NCI-H1694 (cell line): ENCODE data around the gene DCAF15.
A peak's percentile ranks its signal among the peaks of the same experiment; 100 is the strongest.

Source experiments
- DNase-seq: peaks from one replicate; lab custom pipeline; 2025; lab: John Stamatoyannopoulos, UW

Gene DCAF15

GRCh38 chr19:13995017-13995728 is 42.9 kb downstream of the DCAF15 start:
- DNase-seq, result peak; percentile 42

DNA sequence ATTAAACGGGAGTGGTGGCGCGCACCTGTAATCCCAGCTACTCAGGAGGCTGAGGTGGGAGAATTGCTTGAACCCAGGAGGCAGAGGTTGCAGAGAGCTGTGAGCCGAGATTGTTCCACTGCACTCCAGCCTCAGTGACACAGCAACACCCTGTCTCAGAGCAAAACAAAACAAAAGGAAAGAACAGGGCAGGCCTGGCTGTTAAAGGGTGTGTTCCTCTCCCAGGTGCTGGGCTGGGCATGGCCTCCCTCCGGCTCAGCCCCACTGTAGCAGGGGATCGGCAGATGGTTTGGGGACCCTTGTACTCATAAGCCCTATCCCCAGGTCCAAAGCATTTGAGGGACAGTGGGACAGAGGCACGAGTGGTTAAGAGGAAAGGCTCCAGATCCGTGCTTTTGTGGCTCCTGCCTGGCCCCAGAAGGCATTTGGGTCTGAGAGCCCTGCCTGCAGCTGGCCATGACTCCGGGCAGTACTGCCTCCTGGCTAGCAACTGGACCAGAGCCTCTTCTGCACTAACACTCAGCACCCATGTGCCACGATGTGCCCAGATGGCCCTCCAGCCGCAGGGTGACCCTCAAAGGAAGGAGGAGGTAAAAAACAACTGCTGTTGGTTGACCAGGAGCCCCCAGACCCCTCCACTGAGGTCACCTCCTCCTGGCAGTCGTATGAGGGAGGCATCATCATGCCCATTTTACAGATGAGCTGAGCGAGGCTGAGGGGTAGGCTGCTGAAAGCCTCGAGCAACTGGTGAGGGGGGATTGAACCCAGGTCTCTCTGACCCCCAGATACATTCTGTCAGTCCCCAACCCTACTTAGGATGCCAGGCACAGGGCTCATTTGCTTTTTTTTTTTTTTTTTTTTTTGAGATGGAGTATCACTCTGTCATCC is 43.8 kb downstream of the DCAF15 start:
- no peak for DNase-seq

DNA sequence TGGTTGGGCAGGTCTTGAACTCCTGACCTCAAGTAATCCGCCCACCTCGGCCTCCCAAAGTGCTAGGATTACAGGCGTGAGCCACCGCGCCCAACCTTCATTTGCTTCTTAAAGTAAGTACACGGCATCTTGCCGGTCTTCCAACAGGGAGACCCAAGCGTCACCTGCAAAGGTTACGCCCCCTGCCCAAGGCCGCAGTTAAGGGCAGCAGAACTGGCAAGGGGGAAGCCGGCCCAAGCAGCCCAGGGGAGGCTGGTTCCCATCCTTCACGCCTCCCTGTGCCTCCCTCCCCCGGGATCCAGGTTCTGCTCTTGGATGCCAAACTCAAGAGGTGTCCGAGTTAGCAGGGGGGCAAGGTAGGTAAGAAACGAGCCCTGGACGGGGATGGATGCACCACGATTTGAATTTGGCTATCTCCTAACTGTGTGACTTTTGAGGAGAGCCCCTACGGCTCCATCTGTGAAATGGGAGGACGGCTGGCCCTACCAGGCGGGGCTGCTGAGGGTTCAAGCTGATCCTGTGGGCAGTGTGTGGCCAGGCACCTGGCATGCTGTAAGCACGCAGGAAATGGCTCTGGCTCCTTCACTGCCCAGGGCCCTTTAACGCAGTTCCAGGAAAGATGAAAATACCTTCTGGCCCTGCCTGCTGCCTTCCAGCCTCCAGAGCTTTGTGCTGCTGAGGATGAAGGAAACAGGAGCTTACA is 44.8 kb downstream of the DCAF15 start:
- DNase-seq, result no peak

GRCh38 chr19:13997631-13997962 is 45.3 kb downstream of the DCAF15 start:
- no peak for DNase-seq

GRCh38 chr19:13998426-13998825 is 46.1 kb downstream of the DCAF15 start:
- no peak for DNase-seq

DNA sequence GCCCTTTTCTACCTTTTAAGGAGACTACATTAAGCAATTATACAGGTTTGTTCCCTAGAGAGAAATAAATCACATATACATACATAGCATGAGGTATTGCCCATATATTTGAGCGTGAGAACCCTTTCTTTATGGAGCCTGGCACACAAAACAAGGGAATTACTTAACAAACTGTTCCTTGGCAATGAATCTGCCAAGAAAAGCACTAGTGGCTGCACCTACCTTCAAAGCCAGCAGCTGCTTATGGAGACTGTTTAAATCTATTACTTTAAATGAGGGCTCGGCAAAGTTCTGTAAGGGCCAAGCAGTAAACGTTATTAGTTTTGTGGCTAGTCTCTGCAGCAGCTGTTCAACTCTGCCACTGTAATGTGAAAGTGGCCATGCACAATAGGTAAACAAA is 46.8 kb downstream of the DCAF15 start:
- DNase-seq, result no peak

DNA sequence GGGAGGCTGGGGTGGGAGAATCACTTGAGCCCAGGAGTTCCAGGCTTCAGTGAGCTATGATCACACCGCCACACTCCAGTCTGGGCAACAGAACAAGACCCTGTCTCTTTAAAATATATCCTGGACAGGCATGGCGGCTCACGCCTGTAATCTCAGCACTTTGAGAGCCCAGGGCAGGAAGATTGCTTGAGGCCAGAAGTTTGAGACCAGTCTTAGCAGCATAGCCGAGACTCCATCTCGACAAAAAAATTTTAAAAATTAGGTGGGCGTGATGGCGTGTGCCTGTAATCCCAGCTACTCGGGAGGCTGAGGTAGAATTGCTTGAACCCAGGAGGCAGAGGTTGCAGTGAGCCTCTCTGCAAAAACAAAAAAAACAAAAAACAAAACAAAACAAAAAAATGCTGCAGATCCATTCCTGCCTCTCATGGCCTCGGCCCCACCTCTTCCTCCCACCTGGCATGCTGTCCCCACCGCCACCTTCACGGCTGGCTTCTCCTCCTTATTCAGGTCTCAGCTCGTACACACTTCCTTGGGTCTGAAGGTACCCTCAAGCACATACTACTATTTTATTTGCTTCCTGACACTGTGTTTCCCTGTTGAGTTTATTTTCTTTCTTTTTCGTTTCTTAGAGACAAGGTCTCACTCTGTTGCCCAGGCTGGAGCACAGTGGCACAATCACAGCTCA is 48.5 kb downstream of the DCAF15 start:
- DNase-seq, result no peak

DNA sequence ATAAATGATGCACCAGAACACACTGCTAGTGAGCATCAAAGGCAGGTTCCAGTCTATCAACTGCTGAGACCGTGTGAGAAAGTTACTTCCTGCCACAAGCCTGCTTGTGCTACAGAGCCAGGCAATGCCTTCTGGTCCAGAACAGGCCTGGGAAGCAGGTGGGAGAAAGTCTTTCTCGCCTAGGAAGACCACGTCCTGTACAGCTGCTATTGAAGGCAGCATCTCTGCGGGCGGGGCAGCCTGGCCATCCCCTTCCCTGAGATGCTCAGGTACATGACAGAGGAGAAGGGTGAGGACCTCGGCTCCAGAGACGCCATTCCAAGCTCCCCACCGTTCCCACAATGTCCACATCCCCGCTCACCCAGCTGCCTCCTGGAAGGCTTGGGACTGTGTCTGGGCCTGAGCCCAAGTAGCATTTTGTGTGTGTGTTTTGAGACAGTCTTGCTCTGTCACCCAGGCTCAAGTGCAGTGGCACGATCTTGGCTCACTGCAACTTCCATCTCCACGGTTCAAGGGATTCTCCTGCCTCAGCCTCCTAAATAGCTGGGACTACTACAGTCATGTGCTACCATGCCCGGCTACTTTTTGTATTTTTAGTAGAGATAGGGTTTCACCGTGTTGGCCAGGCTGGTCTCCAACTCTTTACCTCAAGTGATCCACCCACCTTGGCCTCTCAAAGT is 50.4 kb downstream of the DCAF15 start:
- DNase-seq, result no peak

DNA sequence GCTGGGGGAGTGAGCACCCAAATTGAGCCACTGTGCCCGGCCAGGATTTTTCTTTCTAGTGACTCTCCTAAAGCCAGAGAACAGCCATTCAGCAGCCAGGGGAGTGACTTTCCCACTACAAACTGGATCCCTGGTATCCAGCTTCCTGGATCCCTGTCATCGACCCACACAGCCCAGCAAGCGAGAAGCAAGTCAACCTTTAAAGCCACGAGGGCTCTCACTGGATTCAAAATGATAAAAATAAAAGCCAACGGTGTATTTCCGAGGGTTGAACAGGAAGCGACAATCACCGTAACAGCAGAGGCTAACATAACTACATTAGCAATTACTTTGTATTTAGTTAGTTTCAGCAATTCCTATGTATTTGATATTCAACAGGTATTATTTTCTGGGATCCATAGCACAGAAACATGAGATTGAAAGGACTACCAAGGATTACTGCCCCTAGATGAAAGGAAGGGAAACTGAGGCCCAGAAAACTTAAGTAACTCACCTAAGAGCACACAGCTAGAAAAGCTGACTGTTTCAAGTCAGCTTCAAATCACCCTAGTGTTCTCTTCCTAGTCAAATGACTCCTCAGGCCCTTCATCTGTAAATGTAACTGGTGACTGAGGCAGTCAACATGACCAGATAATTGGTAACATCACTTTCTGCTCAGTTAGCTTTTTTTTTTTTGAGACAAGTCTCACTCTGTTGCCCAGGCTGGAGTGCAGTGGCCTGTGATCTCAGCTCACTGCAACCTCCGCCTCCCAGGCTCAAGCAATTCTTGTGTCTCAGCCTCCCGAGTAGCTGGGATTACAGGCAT is 51.1 kb downstream of the DCAF15 start:
- DNase-seq, result no peak

GRCh38 chr19:14004619-14005348 is 52.5 kb downstream of the DCAF15 start:
- no peak for DNase-seq

DNA sequence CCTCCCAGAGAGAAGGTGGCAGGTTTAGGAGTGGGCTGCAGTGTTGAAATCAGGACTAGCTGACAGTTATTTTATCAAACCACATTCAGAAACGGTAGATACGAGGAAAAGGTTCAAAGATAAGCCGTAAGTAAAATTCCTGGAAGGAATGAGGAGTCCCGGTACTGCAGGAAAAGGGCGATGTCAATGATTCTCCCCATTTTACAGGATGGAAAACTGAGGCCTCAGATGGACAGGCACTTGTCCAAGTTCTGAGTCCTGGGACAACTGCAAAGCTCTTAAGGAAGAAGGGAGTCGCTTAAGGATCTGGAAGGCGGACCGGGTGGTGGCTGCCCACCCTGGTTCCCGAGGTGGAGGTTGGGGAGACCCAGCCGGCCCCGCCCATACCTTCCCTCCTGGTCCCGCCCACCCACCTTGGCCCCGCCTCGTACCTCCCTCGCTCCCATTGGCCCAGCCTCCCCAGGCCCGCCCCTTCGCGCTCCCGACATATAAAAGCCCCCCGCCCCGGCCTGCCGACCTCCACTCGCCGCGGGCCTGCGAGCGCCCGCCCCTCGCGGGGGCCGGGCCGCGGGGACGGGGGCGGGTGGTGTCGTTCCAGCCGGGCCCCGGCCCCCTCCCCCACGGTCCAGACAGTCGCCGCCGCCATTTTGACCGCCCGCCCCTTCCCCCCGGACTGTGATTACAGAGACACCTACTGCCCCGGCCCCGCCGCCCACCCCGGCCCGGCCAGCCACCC is 53.2 kb downstream of the DCAF15 start:
- DNase-seq, result peak; percentile 52

DNA sequence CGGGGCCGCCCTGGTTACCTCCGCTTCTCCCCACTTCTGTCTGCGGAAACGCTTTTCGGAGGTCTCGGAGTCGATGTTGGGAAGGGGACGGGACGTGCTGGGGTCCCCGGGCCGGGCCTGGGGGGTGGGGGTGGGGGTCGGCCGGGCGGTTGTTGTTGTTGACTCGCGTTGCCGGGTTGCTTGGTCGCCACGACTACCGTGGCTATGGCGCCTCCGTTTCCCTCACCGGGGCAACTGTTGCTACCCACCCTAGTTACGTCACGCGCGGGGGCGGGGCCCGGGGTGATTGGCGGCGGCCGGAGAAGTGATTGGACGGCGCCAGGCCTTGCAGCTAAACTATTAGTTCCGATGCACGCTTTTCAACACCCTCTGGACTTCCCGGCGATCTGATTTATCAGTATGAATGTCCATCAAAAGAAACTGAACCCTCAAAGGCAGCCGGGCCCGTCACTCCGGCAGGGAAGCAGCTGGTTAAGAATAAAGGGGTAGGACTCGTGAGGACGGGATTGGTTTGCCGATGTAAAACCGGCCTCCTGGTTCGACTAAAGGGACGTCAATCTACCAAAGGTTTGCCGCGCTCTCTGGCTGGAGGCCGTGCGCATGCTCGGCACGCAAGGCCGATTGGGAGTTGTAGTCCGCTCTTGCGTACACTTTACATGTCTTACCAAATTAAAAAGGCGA is 53.9 kb downstream of the DCAF15 start, which contains the start of gene RFX1:
TSS of gene RFX1 (minus strand) at position 236 of the 681 bp plus-strand sequence. CDS start 12,477 bp downstream, outside the sequence.
- DNase-seq, result peak; percentile 99

DNA sequence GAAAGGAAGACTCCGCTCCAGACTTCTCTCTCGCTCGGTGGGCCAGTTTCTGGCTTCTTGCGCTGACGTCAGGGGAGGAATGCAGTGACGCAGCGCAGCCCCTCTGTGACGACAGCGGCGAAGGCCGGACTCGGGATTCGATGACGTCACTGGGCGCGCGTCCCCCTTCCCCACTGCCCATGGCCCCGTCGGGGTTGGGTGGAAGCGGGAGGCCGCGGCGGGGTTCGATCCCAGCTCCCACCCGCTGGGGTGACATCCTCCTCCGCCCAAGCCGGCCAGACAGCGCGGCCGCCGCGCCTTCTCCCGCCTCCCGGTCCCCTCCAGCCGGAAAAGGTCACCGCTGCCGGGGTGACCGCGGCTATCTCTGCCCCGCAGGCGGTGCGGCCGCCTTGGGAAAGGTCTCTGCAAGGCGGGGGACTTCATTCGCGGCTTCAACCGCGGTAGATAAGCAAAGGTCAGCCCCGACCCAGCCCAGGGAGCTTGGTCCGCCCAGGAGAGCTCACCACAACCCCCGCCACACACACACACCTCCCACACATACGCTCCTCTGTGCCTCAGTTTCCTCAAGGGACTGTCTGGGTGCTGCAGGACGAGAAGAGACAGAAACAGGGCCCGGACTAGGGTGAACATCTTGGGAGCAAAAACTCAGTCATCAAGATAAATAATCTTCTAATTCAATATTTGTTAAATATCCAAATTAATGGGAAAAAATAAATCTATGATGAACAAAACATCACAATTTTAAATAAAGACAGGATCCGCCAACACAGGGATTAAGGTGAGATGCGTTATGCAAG is 54.7 kb downstream of the DCAF15 start:
- no peak for DNase-seq
